ENCODE data around the gene RLF.

Gene RLF

GRCh38 chr1:40221977-40222772, 61.0 kb downstream of the RLF start:
- DNase-seq (ENCODE audit: insufficient read length, low spot score), result no peak
- no peak for FAIRE-seq

GRCh38 chr1:40224040-40224439, 62.9 kb downstream of the RLF start:
- FAIRE-seq, result no peak

GRCh38 chr1:40226192-40226591, 65.0 kb downstream of the RLF start:
- no peak for DNase-seq (ENCODE audit: insufficient read length, low spot score)
- FAIRE-seq, result no peak

More at GRCh38 chr1:40224040-40224439, 62.9 kb downstream of the RLF start:
- no peak for DNase-seq (ENCODE audit: insufficient read length, low spot score)

- FAIRE-seq, result no peak
- DNase-seq (ENCODE audit: insufficient read length, low spot score), result no peak
These were observed 71.3 kb downstream of the RLF start for GRCh38 chr1:40232444-40232843.

- FAIRE-seq, result no peak
- DNase-seq (ENCODE audit: insufficient read length, low spot score), result no peak
These were observed 78.4 kb downstream of the RLF start for GRCh38 chr1:40239626-40240025.

GRCh38 chr1:40240390-40240789, 79.2 kb downstream of the RLF start:
- DNase-seq (ENCODE audit: insufficient read length, low spot score) (no peak), FAIRE-seq (no peak)

- DNase-seq (ENCODE audit: insufficient read length, low spot score) (no peak), FAIRE-seq (no peak)
These were observed 80.2 kb downstream of the RLF start for GRCh38 chr1:40241362-40241761.

GRCh38 chr1:40243351-40243750, 82.2 kb downstream of the RLF start:
- FAIRE-seq, result no peak
- DNase-seq (ENCODE audit: insufficient read length, low spot score), result no peak

- FAIRE-seq (no peak), DNase-seq (ENCODE audit: insufficient read length, low spot score) (no peak)
These were observed 83.1 kb downstream of the RLF start for GRCh38 chr1:40244138-40244744.

GRCh38 chr1:40245686-40246085, 84.5 kb downstream of the RLF start:
- FAIRE-seq (no peak), DNase-seq (ENCODE audit: insufficient read length, low spot score) (no peak)

GRCh38 chr1:40247655-40248054, 86.5 kb downstream of the RLF start, which contains the start of gene TMCO2:
Gene TMCO2 (plus strand): TSS chr1:40247937. CDS start chr1:40247994, 57 bp downstream.
- DNase-seq (ENCODE audit: insufficient read length, low spot score) (no peak), FAIRE-seq (no peak)

- no peak for DNase-seq (ENCODE audit: insufficient read length, low spot score)
- no peak for FAIRE-seq
These were observed 87.2 kb downstream of the RLF start for GRCh38 chr1:40248412-40248811.

- DNase-seq (ENCODE audit: insufficient read length, low spot score) (no peak), FAIRE-seq (no peak)
These were observed 90.3 kb downstream of the RLF start for GRCh38 chr1:40251456-40251855.

- DNase-seq (ENCODE audit: insufficient read length, low spot score) (no peak), FAIRE-seq (no peak)
These were observed 91.4 kb downstream of the RLF start for GRCh38 chr1:40252601-40253000.

- FAIRE-seq, result no peak
- no peak for DNase-seq (ENCODE audit: insufficient read length, low spot score)
These were observed 94.0 kb downstream of the RLF start for GRCh38 chr1:40255231-40255630.

- DNase-seq (ENCODE audit: insufficient read length, low spot score) (no peak), FAIRE-seq (no peak)
These were observed 95.4 kb downstream of the RLF start for GRCh38 chr1:40256401-40257084.

- no peak for FAIRE-seq
- DNase-seq (ENCODE audit: insufficient read length, low spot score), result no peak
These were observed 96.1 kb downstream of the RLF start for GRCh38 chr1:40257313-40257687.

- FAIRE-seq (peak; percentile 72), DNase-seq (ENCODE audit: insufficient read length, low spot score) (peak; percentile 80)
These were observed 96.7 kb downstream of the RLF start, which contains the start of gene ZMPSTE24 for GRCh38 chr1:40257688-40258444. Gene ZMPSTE24 (plus strand): TSS chr1:40258236. CDS start chr1:40258272, 36 bp downstream.

GRCh38 chr1:40258445-40258769, 97.2 kb downstream of the RLF start:
- DNase-seq (ENCODE audit: insufficient read length, low spot score) (no peak), FAIRE-seq (no peak)

GRCh38 chr1:40264354-40264781, 103.2 kb downstream of the RLF start:
- FAIRE-seq, result no peak
- DNase-seq (ENCODE audit: insufficient read length, low spot score), result no peak

GRCh38 chr1:40265298-40265697, 104.1 kb downstream of the RLF start:
- FAIRE-seq (no peak), DNase-seq (ENCODE audit: insufficient read length, low spot score) (no peak)
